Loucy (cell line): Measurements from ENCODE around the gene TM9SF1.
A peak's percentile ranks its signal among the peaks of the same experiment; 100 is the strongest.

Experiments used
- H2AFZ ChIP-seq: fragments of 200-600 bp; sonication (generic); 2 replicates; pipeline ENCODE4 v1.6.0; 2016; ENCODE audit warnings: antibody characterized with exemption, mild to moderate bottlenecking, low read length, moderate library complexity
- H3F3A ChIP-seq: fragments of 200-600 bp; 2 replicates; pipeline ENCODE4 v1.6.0; 2016; ENCODE audit warnings: antibody characterized with exemption, low read depth, mild to moderate bottlenecking
- H3K27me3 ChIP-seq: fragments of 200-600 bp; sonication (generic); 2 replicates; pipeline ENCODE4 v1.6.1; 2014; ENCODE audit warnings: low read length, mild to moderate bottlenecking; ENCODE audit not compliant: insufficient read depth, poor library complexity, severe bottlenecking
- H3K36me3 ChIP-seq: fragments of 200-600 bp; sonication (generic); 2 replicates; pipeline ENCODE4 v1.6.1; 2016; ENCODE audit warnings: low read length; ENCODE audit not compliant: insufficient read depth
- H3K4me1 ChIP-seq: fragments of 200-600 bp; sonication (generic); 2 replicates; pipeline ENCODE4 v1.5.1; 2014; ENCODE audit warnings: low read length, mild to moderate bottlenecking; ENCODE audit not compliant: insufficient read depth, poor library complexity, severe bottlenecking
- H3K4me2 ChIP-seq: fragments of 200-600 bp; sonication (generic); 2 replicates; pipeline ENCODE4 v1.6.0; 2014; ENCODE audit warnings: antibody characterized with exemption, low read length, low read depth, mild to moderate bottlenecking; ENCODE audit not compliant: poor library complexity, severe bottlenecking
- H3K4me3 ChIP-seq: fragments of 200-600 bp; sonication (generic); 2 replicates; pipeline ENCODE4 v1.5.1; 2014; ENCODE audit warnings: low read length, mild to moderate bottlenecking, mixed read lengths; ENCODE audit not compliant: poor library complexity, severe bottlenecking
- H3K79me2 ChIP-seq: fragments of 200-600 bp; sonication (generic); 2 replicates; pipeline ENCODE4 v1.6.1; 2014; ENCODE audit warnings: low read length; ENCODE audit not compliant: insufficient read depth
- H3K9ac ChIP-seq: fragments of 200-600 bp; sonication (generic); 2 replicates; pipeline ENCODE4 v1.6.0; 2014; ENCODE audit warnings: mild to moderate bottlenecking, low read depth, low read length, moderate library complexity; ENCODE audit not compliant: poor library complexity, severe bottlenecking
- H3K9me2 ChIP-seq: fragments of 200-600 bp; sonication (generic); replicated peaks from 2 replicates; pipeline ENCODE4 v1.6.1; 2016; ENCODE audit warnings: low read depth, low read length, mixed read lengths
- H3K9me3 ChIP-seq: fragments of 200-600 bp; sonication (generic); 2 replicates; pipeline ENCODE4 v1.6.1; 2014; ENCODE audit warnings: mild to moderate bottlenecking, antibody characterized with exemption, low read length, low read depth; ENCODE audit not compliant: insufficient read depth
- H4K20me1 ChIP-seq: fragments of 200-600 bp; sonication (generic); 2 replicates; pipeline ENCODE4 v1.6.0; 2014; ENCODE audit warnings: antibody characterized with exemption, low read length, mild to moderate bottlenecking; ENCODE audit not compliant: insufficient read depth, poor library complexity, severe bottlenecking
- CTCF ChIP-seq: fragments of 200-600 bp; sonication (generic); conservative IDR thresholded peaks from 2 replicates; pipeline ENCODE4 v1.5.1; 2014; ENCODE audit warnings: mild to moderate bottlenecking, antibody characterized with exemption, low read length
- EZH2phosphoT487 ChIP-seq: fragments of 200-600 bp; IDR thresholded peaks from 2 replicates; pipeline ENCODE4 v1.6.1; 2018; ENCODE audit warnings: antibody characterized with exemption, mild to moderate bottlenecking, moderate library complexity, borderline replicate concordance

Gene TM9SF1

GRCh38 chr14:24188251-24189058 lies 6.8 kb downstream of the TM9SF1 start, which contains the start of gene IPO4:
TSS of gene IPO4 (minus strand) at chr14:24188816. CDS start at chr14:24188787, 29 bp downstream.
- H3K9me2 ChIP-seq, result no peaks in the 10 kb centered on the region
- H4K20me1 ChIP-seq, result no peaks in the 10 kb centered on the region
- no peaks in the 10 kb centered on the region; the same call in 1 of the 2 replicates for H3K36me3 ChIP-seq
- peak within 1 kb of the TSS; percentile 62 for H2AFZ ChIP-seq
- H3K4me1 ChIP-seq, result peaks cover 11% of the 10 kb centered on the region
- H3K79me2 ChIP-seq, result peaks cover 17% of the 10 kb centered on the region; the same call in 1 of the 2 replicates
- H3K4me3 ChIP-seq, result peak within 1 kb of the TSS; percentile 80
- peak within 1 kb of the TSS; percentile 70 for H3K9ac ChIP-seq
- H3K4me2 ChIP-seq, result peak within 1 kb of the TSS; percentile 84
- no peaks in the 10 kb centered on the region for H3F3A ChIP-seq
- H3K9me3 ChIP-seq, result no peaks in the 10 kb centered on the region
- no peaks in the 10 kb centered on the region for H3K27me3 ChIP-seq
- TF ChIP-seq CTCF, result no peak
- TF ChIP-seq EZH2phosphoT487, result no peak

- Histone ChIP-seq H2AFZ (no peak overlapping the region), H3K4me1 (peaks cover 11% of the 10 kb centered on the region), H3K4me2 (peak overlapping the region; percentile 84), H3F3A (no peaks in the 10 kb centered on the region), H3K79me2 (peaks cover 11% of the 10 kb centered on the region; the same call in 1 of the 2 replicates), H3K4me3 (peak overlapping the region; percentile 80), H3K27me3 (no peaks in the 10 kb centered on the region), H3K9ac (peak overlapping the region; percentile 70), H3K9me2 (no peaks in the 10 kb centered on the region), H3K9me3 (no peaks in the 10 kb centered on the region), H3K36me3 (no peaks in the 10 kb centered on the region; the same call in 1 of the 2 replicates), H4K20me1 (no peaks in the 10 kb centered on the region)
- no peak for TF ChIP-seq EZH2phosphoT487
- no peak for TF ChIP-seq CTCF
Measured at GRCh38 chr14:24187539-24187915, 7.7 kb downstream of the TM9SF1 start.

DNA sequence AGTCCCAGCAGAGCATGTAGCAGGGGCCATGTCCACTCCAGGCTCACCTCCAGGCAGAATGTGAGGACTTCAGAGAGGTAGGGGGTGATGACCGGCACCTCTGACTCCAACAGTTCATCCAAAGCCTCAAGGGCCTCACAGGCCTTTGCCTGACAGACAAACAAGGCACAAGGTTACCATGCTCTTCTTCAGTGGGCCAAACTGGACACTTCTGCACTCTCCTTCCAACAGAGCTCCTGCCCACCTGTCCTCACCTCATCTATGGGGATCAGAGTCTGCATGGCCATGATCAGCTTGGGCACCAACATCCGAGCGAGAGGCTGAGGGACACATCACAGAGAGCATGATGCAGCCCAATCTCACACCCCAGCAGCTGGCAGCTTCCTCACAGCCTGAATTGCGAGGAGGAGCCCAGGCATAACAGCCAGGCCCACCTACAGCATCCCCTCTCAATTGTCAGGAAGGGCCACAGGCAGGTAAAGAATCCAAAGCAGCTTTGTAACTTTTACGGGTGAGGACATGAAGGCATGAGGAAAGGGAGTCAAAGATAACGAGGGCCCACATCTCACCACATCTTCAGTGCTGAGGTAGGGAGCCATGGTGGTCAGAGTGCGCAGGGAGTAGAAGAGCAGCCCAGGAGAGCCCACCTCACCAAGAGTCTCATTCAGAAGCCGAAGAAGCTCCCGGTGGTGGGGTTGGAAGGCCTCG lies 8.3 kb downstream of the TM9SF1 start:
- Histone ChIP-seq H2AFZ (no peak overlapping the region), H3K4me3 (no peak overlapping the region), H3K9me2 (no peaks in the 10 kb centered on the region), H3K4me2 (peak overlapping the region; percentile 84), H3K36me3 (no peaks in the 10 kb centered on the region; the same call in 1 of the 2 replicates), H3K9me3 (no peaks in the 10 kb centered on the region), H3K27me3 (no peaks in the 10 kb centered on the region), H3K9ac (no peak overlapping the region), H3K4me1 (peaks cover 11% of the 10 kb centered on the region), H3K79me2 (peaks cover 6% of the 10 kb centered on the region; the same call in 1 of the 2 replicates), H3F3A (no peaks in the 10 kb centered on the region), H4K20me1 (no peaks in the 10 kb centered on the region)
- TF ChIP-seq EZH2phosphoT487 (no peak), CTCF (no peak)
